HEK293T (cell line): ENCODE data around the gene WNT7A.

Experiments
- ARNT ChIP-seq: fragments of 450-650 bp; IDR thresholded peaks from 2 replicates; pipeline ENCODE4 v1.6.1; 2017; ENCODE audit warnings: mild to moderate bottlenecking
- BHLHE40 ChIP-seq: fragments of 450-650 bp; IDR thresholded peaks from 2 replicates; pipeline ENCODE4 v1.6.1; 2016; ENCODE audit warnings: mild to moderate bottlenecking, moderate library complexity, borderline replicate concordance
- CTBP1 ChIP-seq: fragments of 450-650 bp; IDR thresholded peaks from 2 replicates; pipeline ENCODE4 v1.6.1; 2016; ENCODE audit warnings: borderline replicate concordance
- ELF4 ChIP-seq: fragments of 450-650 bp; IDR thresholded peaks from 2 replicates; pipeline ENCODE4 v1.6.1; 2017; ENCODE audit warnings: antibody characterized with exemption
- FOXA1 ChIP-seq: fragments of 450-650 bp; IDR thresholded peaks from 2 replicates; pipeline ENCODE4 v1.6.1; 2016; ENCODE audit warnings: mild to moderate bottlenecking
- FOXK2 ChIP-seq: fragments of 450-650 bp; IDR thresholded peaks from 2 replicates; pipeline ENCODE4 v1.6.1; 2016; ENCODE audit warnings: mild to moderate bottlenecking
- FOXM1 ChIP-seq: fragments of 450-650 bp; IDR thresholded peaks from 2 replicates; pipeline ENCODE4 v1.6.1; 2017; ENCODE audit warnings: mild to moderate bottlenecking, borderline replicate concordance
- HDGF ChIP-seq: fragments of 450-650 bp; IDR thresholded peaks from 2 replicates; pipeline ENCODE4 v1.6.1; 2017; ENCODE audit warnings: antibody characterized with exemption, borderline replicate concordance
- L3MBTL2 ChIP-seq: fragments of 450-650 bp; conservative IDR thresholded peaks from 2 replicates; pipeline ENCODE4 v1.6.1; 2016; ENCODE audit warnings: mild to moderate bottlenecking
- SP1 ChIP-seq: fragments of 450-650 bp; IDR thresholded peaks from 2 replicates; pipeline ENCODE4 v1.6.1; 2017
- SUZ12 ChIP-seq: fragments of 450-650 bp; IDR thresholded peaks from 2 replicates; pipeline ENCODE4 v1.6.1; 2016; ENCODE audit warnings: mild to moderate bottlenecking
- TARDBP ChIP-seq: fragments of 450-650 bp; IDR thresholded peaks from 2 replicates; pipeline ENCODE4 v1.6.1; 2016
- ZNF384 ChIP-seq: fragments of 450-650 bp; IDR thresholded peaks from 2 replicates; pipeline ENCODE4 v1.6.1; 2016

DNA sequence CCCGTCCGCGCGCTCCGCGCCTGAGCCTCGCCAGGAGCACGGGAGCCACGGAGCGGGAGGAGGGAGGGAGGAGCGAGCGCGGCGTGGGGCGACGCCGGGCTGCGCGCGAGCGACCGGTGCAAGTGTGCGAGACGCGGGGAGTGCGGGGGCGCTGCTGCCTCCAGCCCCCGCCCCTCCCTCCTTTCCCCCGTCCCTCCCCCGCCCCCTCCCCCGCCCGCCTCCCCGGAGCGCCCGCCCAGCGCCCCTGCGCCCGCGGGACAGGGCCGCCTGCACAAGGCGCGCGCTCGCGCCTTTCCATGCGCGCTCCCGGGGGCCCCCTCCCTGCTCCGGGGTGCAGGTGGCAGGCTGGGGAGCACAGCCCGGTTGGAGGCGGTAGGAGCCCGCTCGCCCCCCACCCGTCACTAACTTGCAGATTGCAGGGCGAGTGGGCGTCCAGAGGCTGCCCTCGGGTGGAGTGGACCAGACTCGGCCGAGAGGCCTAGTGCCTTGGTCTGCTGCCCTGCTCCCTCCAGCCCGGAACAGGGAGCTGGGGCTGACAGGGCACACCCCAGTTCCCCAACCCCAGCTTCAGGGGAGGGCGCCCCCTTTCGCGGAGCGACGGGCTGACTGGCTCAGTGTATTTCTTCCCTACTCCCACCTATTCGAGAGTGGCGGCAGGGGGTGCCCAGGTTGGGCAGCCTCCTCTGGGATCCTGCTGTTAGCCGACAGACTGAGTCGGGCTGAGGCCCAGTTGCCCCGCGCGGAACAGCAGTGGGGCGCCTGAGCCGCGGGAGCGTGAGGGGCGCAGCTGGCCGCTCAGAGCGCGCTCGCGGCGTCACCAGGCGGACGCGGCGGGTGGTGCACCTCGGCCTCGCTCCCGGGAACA lies at the start of gene WNT7A:
- TF ChIP-seq FOXM1 (no peak), CTBP1 (no peak), HDGF (no peak), ZNF384 (no peak), FOXK2 (no peak), SUZ12 (no peak), FOXA1 (no peak), ARNT (no peak), BHLHE40 (no peak), TARDBP (no peak), SP1 (no peak), ELF4 (no peak), L3MBTL2 (no peak)
